Measurements from ENCODE around the gene CRYGC. TPM values are rescaled to one million over a fixed set of nuclear protein-coding genes. Genes with fewer than 3 reads are reported as not detected.
"Not testable (repeated sequence)": the region's sequence is repeated elsewhere in the genome, so short reads cannot be mapped to it uniquely, and the experiment has no call there.

The CRYGC gene
- total and polyA plus RNA-seq, 10 donors: not detected

GRCh38 chr2:208142240-208142924, 12.8 kb upstream of the CRYGC start:
- TF ChIP-seq CTCF (IDR thresholded peaks at IDR 0.05 in 8 of 11, conservative IDR thresholded peaks at IDR 0.05 in 3 of 11) (no peak), POLR2A (IDR thresholded peaks at IDR 0.05) (no peak), POLR2AphosphoS5 (IDR thresholded peaks at IDR 0.05) (no peak)
- 64 to 87% (median 78%) methylated on average over 8 of the region's 8 CpGs for WGBS, 5 donors
- H3K27ac ChIP-seq: no peak overlapping the region
- no peaks in the 10 kb centered on the region for H3K4me1 ChIP-seq
- intact Hi-C loops (cut with DNase I; ENCODE audit: low total_unique reads): no loop called here
- no peaks in the 10 kb centered on the region for H3K36me3 ChIP-seq
- H3K9me3 ChIP-seq: peaks cover 0 to 10% (median 3%) of the 10 kb centered on the region in 8 donors
- no peak for DNase-seq
- H3K27me3 ChIP-seq (replicated peaks in 1 of 7): no peaks in the 10 kb centered on the region
- no peak overlapping the region for H3K4me3 ChIP-seq

- H3K4me1 ChIP-seq: peaks cover 0 to 7% (median 0%) of the 10 kb centered on the region in 6 donors
- TF ChIP-seq POLR2A (IDR thresholded peaks at IDR 0.05) (no peak), CTCF (IDR thresholded peaks at IDR 0.05 in 8 of 11, conservative IDR thresholded peaks at IDR 0.05 in 3 of 11) (no peak), POLR2AphosphoS5 (IDR thresholded peaks at IDR 0.05) (no peak)
- no peak overlapping the region for H3K4me3 ChIP-seq
- intact Hi-C loops (cut with DNase I; ENCODE audit: low total_unique reads): no loop called here
- WGBS, 5 donors: 74 to 87% (median 81%) methylated on average over 18 of the region's 18 CpGs
- H3K27me3 ChIP-seq (replicated peaks in 1 of 7): no peaks in the 10 kb centered on the region
- peaks cover 0 to 10% (median 3%) of the 10 kb centered on the region in 8 donors for H3K9me3 ChIP-seq
- no peaks in the 10 kb centered on the region for H3K36me3 ChIP-seq
- no peak overlapping the region for H3K27ac ChIP-seq
- no peak for DNase-seq
Observed at GRCh38 chr2:208139447-208139846, 9.8 kb upstream of the CRYGC start.

GRCh38 chr2:208138334-208138733, 8.7 kb upstream of the CRYGC start:
- H3K36me3 ChIP-seq; H3K27me3 ChIP-seq (replicated peaks in 1 of 7); DNase-seq; H3K4me3 ChIP-seq; intact Hi-C loops (cut with DNase I; ENCODE audit: low total_unique reads); H3K4me1 ChIP-seq; H3K27ac ChIP-seq: not testable (repeated sequence)
- peaks cover 0 to 10% (median 3%) of the 10 kb centered on the region in 8 donors for H3K9me3 ChIP-seq
- WGBS, 5 donors: 93 to 96% (median 95%) methylated on average over 7 of the region's 7 CpGs

GRCh38 chr2:208136716-208137094, 7.1 kb upstream of the CRYGC start:
- no peaks in the 10 kb centered on the region for H3K27me3 ChIP-seq (replicated peaks in 1 of 7)
- intact Hi-C loops (cut with DNase I; ENCODE audit: low total_unique reads): no loop called here
- TF ChIP-seq POLR2AphosphoS5 (IDR thresholded peaks at IDR 0.05) (no peak), POLR2A (IDR thresholded peaks at IDR 0.05) (no peak), CTCF (IDR thresholded peaks at IDR 0.05 in 8 of 11, conservative IDR thresholded peaks at IDR 0.05 in 3 of 11) (no peak)
- H3K9me3 ChIP-seq: peaks cover 0 to 10% (median 3%) of the 10 kb centered on the region in 8 donors
- no peak overlapping the region for H3K27ac ChIP-seq
- no peak overlapping the region for H3K4me3 ChIP-seq
- H3K4me1 ChIP-seq: peaks cover 0 to 7% (median 0%) of the 10 kb centered on the region in 6 donors
- no peaks in the 10 kb centered on the region for H3K36me3 ChIP-seq
- no peak for DNase-seq
- 83 to 95% (median 94%) methylated on average over 2 of the region's 2 CpGs for WGBS, 5 donors

Data from spleen (tissue), 11 donors.